ENCODE results near the gene PHC1.

DNA sequence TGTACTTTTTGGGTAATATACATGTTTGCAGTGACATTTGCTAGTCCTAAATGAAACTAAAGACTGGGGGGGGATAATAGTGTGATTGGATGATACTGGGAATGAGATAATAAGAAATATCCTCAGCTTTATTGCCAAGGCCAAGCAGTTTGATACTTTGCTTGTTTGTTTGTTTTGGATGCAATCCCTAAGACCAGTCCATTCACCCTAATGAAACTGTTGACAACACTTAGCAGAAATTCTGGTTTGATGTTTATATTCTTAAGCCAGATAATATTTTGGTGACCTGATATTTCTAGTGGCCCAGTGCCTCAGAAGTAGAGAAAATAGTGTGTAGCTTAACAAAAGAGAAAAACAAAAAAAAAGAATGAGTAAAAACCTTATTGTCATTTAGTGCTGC lies 1.8 kb downstream of the PHC1 start:
- TF ChIP-seq POLR2A (IDR thresholded peaks at IDR 0.05) = no peak
- TF ChIP-seq, protein P1, sequence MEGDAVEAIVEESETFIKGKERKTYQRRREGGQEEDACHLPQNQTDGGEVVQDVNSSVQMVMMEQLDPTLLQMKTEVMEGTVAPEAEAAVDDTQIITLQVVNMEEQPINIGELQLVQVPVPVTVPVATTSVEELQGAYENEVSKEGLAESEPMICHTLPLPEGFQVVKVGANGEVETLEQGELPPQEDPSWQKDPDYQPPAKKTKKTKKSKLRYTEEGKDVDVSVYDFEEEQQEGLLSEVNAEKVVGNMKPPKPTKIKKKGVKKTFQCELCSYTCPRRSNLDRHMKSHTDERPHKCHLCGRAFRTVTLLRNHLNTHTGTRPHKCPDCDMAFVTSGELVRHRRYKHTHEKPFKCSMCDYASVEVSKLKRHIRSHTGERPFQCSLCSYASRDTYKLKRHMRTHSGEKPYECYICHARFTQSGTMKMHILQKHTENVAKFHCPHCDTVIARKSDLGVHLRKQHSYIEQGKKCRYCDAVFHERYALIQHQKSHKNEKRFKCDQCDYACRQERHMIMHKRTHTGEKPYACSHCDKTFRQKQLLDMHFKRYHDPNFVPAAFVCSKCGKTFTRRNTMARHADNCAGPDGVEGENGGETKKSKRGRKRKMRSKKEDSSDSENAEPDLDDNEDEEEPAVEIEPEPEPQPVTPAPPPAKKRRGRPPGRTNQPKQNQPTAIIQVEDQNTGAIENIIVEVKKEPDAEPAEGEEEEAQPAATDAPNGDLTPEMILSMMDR (IDR thresholded peaks at IDR 0.05) = no peak

All from lower leg skin (tissue), 3 donors.